ENCODE data around the gene ARPP19. TPM values are rescaled to one million over a fixed set of nuclear protein-coding genes. Genes with fewer than 3 reads are reported as not detected.

Gene ARPP19, protein sequence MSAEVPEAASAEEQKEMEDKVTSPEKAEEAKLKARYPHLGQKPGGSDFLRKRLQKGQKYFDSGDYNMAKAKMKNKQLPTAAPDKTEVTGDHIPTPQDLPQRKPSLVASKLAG
- 247 TPM for total RNA-seq

GRCh38 chr15:52568601-52569585 is at the start of gene ARPP19:
Gene ARPP19, minus strand, starts transcription at chr15:52569030. Its CDS starts 138 bp downstream, at chr15:52568892.

DNA sequence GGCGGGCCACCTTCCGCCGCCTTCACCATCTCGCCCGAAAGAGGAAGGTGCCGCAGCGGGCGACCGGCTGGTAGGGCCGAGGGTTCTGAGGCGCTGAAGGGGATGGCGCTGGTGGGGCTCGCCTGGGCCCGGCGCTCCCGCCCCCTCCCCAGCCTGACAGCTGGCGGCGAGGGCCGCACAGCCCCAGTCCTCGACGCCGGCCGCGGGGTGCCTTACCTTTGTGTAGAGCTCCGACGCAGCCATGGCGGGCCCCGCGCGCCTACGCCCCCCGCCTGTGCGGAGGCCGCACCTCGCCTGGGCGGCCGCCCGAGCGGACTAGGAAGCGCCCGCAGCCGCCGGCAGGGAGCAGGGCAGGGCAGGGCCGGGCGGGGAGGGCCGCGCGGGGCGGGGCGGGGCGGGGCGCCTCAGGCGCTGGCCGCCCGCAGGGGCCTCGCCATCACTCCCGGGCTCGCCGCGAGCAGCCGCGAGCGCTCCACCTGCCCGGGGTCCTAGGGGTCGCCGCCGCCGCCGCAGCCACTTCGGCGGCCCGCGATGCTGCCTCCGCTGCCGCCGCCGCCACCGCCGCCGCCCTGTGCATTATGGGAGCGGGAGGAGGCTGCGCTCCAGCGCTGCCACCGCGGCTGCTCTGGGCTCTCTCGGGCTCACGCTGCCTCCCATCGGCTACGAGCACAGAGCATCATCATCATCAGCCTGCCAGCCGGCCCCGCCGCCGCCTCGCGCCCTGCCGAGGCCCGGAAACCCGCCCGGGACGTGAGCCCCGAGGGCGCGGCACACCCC is 40.1 kb downstream of the ARPP19 start, which contains the start of gene MYO5A:
TSS of gene MYO5A (minus strand) at position 317 of the 777 bp plus-strand sequence. CDS start at position 243, 74 bp downstream.

Other genes with a start within 250 kb of the ARPP19 start
- 190 TPM for gene MYO5A, start 40.1 kb downstream of the ARPP19 start, total RNA-seq
- 48.0 TPM for gene ATOSA, start 110.4 kb upstream of the ARPP19 start, total RNA-seq
- gene ONECUT1, start 221.3 kb upstream of the ARPP19 start, total RNA-seq = 4.6 TPM